Parathyroid adenoma (tissue), 2 donors: ENCODE results near the gene EMP3.
"Not testable (repeated sequence)": the region's sequence is repeated elsewhere in the genome, so short reads cannot be mapped to it uniquely, and the experiment has no call there.

ENCODE experiments used
- H2AFZ ChIP-seq: fragments of 300-600 bp; sonication (generic); one replicate; pipeline ENCODE4 v1.7.0; 2017; ENCODE audit warnings: antibody characterized with exemption, mild to moderate bottlenecking
- H3K27ac ChIP-seq: fragments of 300-600 bp; sonication (generic); one replicate; pipeline ENCODE4 v1.7.0; 2017
- H3K27me3 ChIP-seq: fragments of 300-600 bp; sonication (generic); one replicate; pipeline ENCODE4 v1.7.0; 2017; ENCODE audit warnings: low read length; ENCODE audit not compliant: control insufficient read depth, insufficient read depth
- H3K36me3 ChIP-seq: fragments of 300-600 bp; sonication (generic); one replicate; pipeline ENCODE4 v1.7.0; 2017; ENCODE audit warnings: low read length; ENCODE audit not compliant: control insufficient read depth, insufficient read depth
- H3K4me1 ChIP-seq: fragments of 300-600 bp; sonication (generic); one replicate; pipeline ENCODE4 v1.7.0; 2017; ENCODE audit warnings: control low read depth
- H3K4me2 ChIP-seq: fragments of 300-600 bp; sonication (generic); one replicate; pipeline ENCODE4 v1.7.0; 2017; ENCODE audit warnings: low read length
- H3K4me3 ChIP-seq: fragments of 300-600 bp; sonication (generic); one replicate; pipeline ENCODE4 v1.7.0; 2017; ENCODE audit warnings: low read depth, low read length
- H3K79me2 ChIP-seq: fragments of 300-600 bp; sonication (generic); one replicate; pipeline ENCODE4 v1.7.0; 2017; ENCODE audit warnings: control low read depth
- H3K9ac ChIP-seq: fragments of 300-600 bp; sonication (generic); one replicate; pipeline ENCODE4 v1.7.0; 2017; ENCODE audit warnings: mild to moderate bottlenecking
- H3K9me3 ChIP-seq: fragments of 300-600 bp; sonication (generic); one replicate; pipeline ENCODE4 v1.7.0; 2017; ENCODE audit warnings: low read length; ENCODE audit not compliant: control insufficient read depth
- TF ChIP-seq, protein P1 (sequence below): fragments of 300-600 bp; sonication (generic); IDR thresholded peaks from one replicate; pipeline ENCODE4 v1.7.0; 2017; ENCODE audit warnings: antibody characterized with exemption, mild to moderate bottlenecking
- donor health status: primary hyperparathyroidism.

Gene EMP3

DNA sequence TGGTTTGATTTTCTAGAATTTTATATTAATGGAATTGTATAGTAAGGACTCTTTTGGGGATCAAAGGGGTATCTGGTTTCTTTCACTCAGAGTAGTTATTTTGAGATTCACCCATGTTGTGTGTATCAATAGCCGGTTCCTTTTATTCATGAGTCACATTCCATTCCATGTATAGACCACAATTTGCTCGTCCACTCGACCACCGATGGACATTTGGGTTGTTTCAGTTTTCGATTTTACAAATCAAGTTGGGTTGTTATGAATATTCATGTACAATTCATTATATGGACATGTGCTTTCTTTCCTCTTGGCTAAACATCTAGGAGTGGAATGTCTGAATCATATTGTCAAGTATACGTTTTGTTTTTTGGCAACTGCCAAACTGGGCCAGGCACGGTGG, 9.6 kb upstream of the EMP3 start:
- H2AFZ ChIP-seq: no peak overlapping the region
- TF ChIP-seq, protein P1, sequence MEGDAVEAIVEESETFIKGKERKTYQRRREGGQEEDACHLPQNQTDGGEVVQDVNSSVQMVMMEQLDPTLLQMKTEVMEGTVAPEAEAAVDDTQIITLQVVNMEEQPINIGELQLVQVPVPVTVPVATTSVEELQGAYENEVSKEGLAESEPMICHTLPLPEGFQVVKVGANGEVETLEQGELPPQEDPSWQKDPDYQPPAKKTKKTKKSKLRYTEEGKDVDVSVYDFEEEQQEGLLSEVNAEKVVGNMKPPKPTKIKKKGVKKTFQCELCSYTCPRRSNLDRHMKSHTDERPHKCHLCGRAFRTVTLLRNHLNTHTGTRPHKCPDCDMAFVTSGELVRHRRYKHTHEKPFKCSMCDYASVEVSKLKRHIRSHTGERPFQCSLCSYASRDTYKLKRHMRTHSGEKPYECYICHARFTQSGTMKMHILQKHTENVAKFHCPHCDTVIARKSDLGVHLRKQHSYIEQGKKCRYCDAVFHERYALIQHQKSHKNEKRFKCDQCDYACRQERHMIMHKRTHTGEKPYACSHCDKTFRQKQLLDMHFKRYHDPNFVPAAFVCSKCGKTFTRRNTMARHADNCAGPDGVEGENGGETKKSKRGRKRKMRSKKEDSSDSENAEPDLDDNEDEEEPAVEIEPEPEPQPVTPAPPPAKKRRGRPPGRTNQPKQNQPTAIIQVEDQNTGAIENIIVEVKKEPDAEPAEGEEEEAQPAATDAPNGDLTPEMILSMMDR: no peak
- H3K27me3 ChIP-seq: no peaks in the 10 kb centered on the region
- no peaks in the 10 kb centered on the region for H3K9me3 ChIP-seq
- no peak overlapping the region for H3K4me3 ChIP-seq
- H3K4me2 ChIP-seq: no peak overlapping the region
- no peaks in the 10 kb centered on the region for H3K36me3 ChIP-seq
- H3K79me2 ChIP-seq: no peaks in the 10 kb centered on the region
- H3K4me1 ChIP-seq: peaks cover 7% of the 10 kb centered on the region
- no peak overlapping the region for H3K9ac ChIP-seq
- no peak overlapping the region for H3K27ac ChIP-seq

DNA sequence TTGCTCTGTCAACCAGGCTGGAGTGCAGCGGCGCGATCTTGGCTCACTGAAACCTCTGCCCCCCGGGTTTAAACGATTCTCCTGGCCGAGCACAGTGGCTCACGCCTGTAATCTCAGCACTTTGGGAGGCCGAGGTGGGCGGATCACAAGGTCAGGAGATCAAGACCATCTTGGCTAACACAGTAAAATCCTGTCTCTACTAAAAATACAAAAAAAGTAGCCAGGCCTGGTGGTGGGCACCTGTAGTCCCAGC, 7.7 kb upstream of the EMP3 start:
- H3K27ac ChIP-seq, H3K9me3 ChIP-seq, H3K4me2 ChIP-seq, H2AFZ ChIP-seq, H3K36me3 ChIP-seq, H3K79me2 ChIP-seq, H3K9ac ChIP-seq, H3K27me3 ChIP-seq, H3K4me3 ChIP-seq: not testable (repeated sequence)
- peaks cover 12% of the 10 kb centered on the region for H3K4me1 ChIP-seq

DNA sequence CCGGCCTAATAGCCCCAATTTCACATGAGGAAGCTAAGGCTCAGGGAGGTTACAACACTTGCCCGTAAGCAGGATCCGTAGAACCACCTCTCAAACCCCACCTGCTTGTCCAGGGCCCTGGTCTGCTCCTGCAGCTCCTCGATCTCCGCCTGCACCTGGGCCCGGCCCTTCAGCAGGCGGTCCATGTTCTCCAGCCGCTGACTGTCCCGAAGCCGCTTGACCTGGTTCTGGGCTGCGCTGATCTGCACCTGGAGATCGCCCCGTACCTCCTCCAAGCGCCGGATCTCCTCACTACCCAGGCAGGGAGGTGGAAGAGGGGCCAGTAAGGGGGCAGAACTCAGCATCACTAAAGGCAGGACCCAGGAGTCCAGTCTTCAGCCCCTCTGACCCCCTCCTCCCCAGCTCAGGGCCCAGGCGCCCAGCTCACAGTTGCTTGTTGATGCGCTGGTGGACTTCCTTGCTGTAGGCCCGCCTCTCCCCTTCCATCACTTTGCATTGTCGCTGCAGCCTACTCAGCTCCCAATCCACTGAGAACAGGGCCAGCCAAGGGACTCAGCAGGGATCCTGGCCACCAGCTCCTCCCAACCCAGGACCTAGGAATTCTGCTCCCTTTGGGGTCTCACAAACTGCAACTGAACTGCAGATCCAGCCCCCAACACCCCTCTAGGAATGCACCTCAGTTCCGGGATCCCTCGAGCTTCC, 6.9 kb upstream of the EMP3 start:
- no peaks in the 10 kb centered on the region for H3K79me2 ChIP-seq
- H3K4me3 ChIP-seq: no peak overlapping the region
- H2AFZ ChIP-seq: no peak overlapping the region
- no peak overlapping the region for H3K9ac ChIP-seq
- TF ChIP-seq, protein P1: no peak
- H3K9me3 ChIP-seq: no peaks in the 10 kb centered on the region
- H3K4me2 ChIP-seq: no peak overlapping the region
- no peaks in the 10 kb centered on the region for H3K27me3 ChIP-seq
- peaks cover 12% of the 10 kb centered on the region for H3K4me1 ChIP-seq
- H3K36me3 ChIP-seq: no peaks in the 10 kb centered on the region
- H3K27ac ChIP-seq: no peak overlapping the region

- peak overlapping the region; percentile 96 for H3K27ac ChIP-seq
- H3K36me3 ChIP-seq: no peaks in the 10 kb centered on the region
- peak overlapping the region; percentile 94 for H3K4me3 ChIP-seq
- peaks cover 12% of the 10 kb centered on the region for H3K4me1 ChIP-seq
- H2AFZ ChIP-seq: peak overlapping the region; percentile 93
- H3K9me3 ChIP-seq: no peaks in the 10 kb centered on the region
- no peak overlapping the region for H3K9ac ChIP-seq
- no peaks in the 10 kb centered on the region for H3K79me2 ChIP-seq
- H3K27me3 ChIP-seq: no peaks in the 10 kb centered on the region
- TF ChIP-seq, protein P1: peak; percentile 94
- peak overlapping the region; percentile 94 for H3K4me2 ChIP-seq
Observed at GRCh38 chr19:48319647-48320541, 5.5 kb upstream of the EMP3 start.

- Histone ChIP-seq H2AFZ (peak overlapping the region; percentile 93), H3K27me3 (no peaks in the 10 kb centered on the region), H3K4me1 (peaks cover 17% of the 10 kb centered on the region), H3K9me3 (no peaks in the 10 kb centered on the region), H3K4me3 (peak overlapping the region; percentile 94), H3K27ac (peak overlapping the region; percentile 96), H3K9ac (peak overlapping the region; percentile 88), H3K79me2 (no peaks in the 10 kb centered on the region), H3K36me3 (no peaks in the 10 kb centered on the region), H3K4me2 (peak overlapping the region; percentile 94)
- TF ChIP-seq, protein P1: no peak
Observed at GRCh38 chr19:48321372-48321621, 4.1 kb upstream of the EMP3 start.
